Urinary bladder (tissue), 4 donors: ENCODE results near the gene LMBR1. TPM values are rescaled to one million over a fixed set of nuclear protein-coding genes. Genes with fewer than 3 reads are reported as not detected.
"Not testable (repeated sequence)": the region's sequence is repeated elsewhere in the genome, so short reads cannot be mapped to it uniquely, and the experiment has no call there.

ENCODE experiments used
- DNase-seq: peaks from one replicate; pipeline ENCODE4 v3.0.0-alpha.2; 2015; ENCODE audit errors: extremely low spot score
- H3K27ac ChIP-seq: one replicate; pipeline ENCODE4 v1.5.1; 2013; ENCODE audit warnings: low read depth, mild to moderate bottlenecking, moderate library complexity
- H3K36me3 ChIP-seq: one replicate; pipeline ENCODE4 v1.6.1; 2013; ENCODE audit warnings: mild to moderate bottlenecking, moderate library complexity; ENCODE audit not compliant: insufficient read depth
- H3K4me1 ChIP-seq: one replicate; pipeline ENCODE4 v1.6.1; 2013; ENCODE audit warnings: mild to moderate bottlenecking, moderate library complexity; ENCODE audit not compliant: insufficient read depth
- H3K4me3 ChIP-seq: one replicate; pipeline ENCODE4 v1.5.1; 2013; ENCODE audit warnings: low read depth, low read length
- WGBS: extraction: QIAGEN DNeasy Blood & Tissue Kit; methylation state at CpG from one replicate; pipeline ENCODE4 v1.1.7; 2013; 5-methylcytosine and 5-hydroxymethylcytosine counted together
- polyA plus RNA-seq: library from polyadenylated mRNA; stranded (reverse); fragments of 200-250 nt; gene quantifications from one replicate; pipeline ENCODE4 v1.2.3, GENCODE V29; 2013
- total RNA-seq: library from RNA; depleted of rRNA; stranded (reverse); fragments of >200 nt; gene quantifications from one replicate; pipeline ENCODE4 v1.2.3, GENCODE V29; 2014
- donor health status: healthy with polysubstance abuse.
- donor health status: healthy.

Gene LMBR1
- total and polyA plus RNA-seq, 2 donors = 25.8 to 120 TPM

GRCh38 chr7:156829669-156830336 is 63.2 kb downstream of the LMBR1 start:
- WGBS = 86% methylated on average over 6 of the region's 6 CpGs
- no peak overlapping the region for H3K27ac ChIP-seq
- no peak overlapping the region for H3K4me3 ChIP-seq
- no peaks in the 10 kb centered on the region for H3K4me1 ChIP-seq
- no peaks in the 10 kb centered on the region for H3K36me3 ChIP-seq
- DNase-seq = no peak

- H3K36me3 ChIP-seq = no peaks in the 10 kb centered on the region
- no peaks in the 10 kb centered on the region for H3K4me1 ChIP-seq
- no peak for DNase-seq
- no peak overlapping the region for H3K4me3 ChIP-seq
- WGBS = 89% methylated on average over 6 of the region's 6 CpGs
- no peak overlapping the region for H3K27ac ChIP-seq
Measured at GRCh38 chr7:156827587-156828203, 65.3 kb downstream of the LMBR1 start.

GRCh38 chr7:156823435-156823834 is 69.5 kb downstream of the LMBR1 start:
- no peaks in the 10 kb centered on the region for H3K4me1 ChIP-seq
- 94% methylated on average over 4 of the region's 4 CpGs for WGBS
- H3K4me3 ChIP-seq = no peak overlapping the region

GRCh38 chr7:156820445-156821063 is 72.4 kb downstream of the LMBR1 start:
- DNase-seq = no peak
- H3K36me3 ChIP-seq = no peaks in the 10 kb centered on the region
- no peak overlapping the region for H3K4me3 ChIP-seq
- 94% methylated on average over 8 of the region's 8 CpGs for WGBS
- no peak overlapping the region for H3K27ac ChIP-seq
- H3K4me1 ChIP-seq = no peaks in the 10 kb centered on the region

More at GRCh38 chr7:156823435-156823834, 69.5 kb downstream of the LMBR1 start:
- no peaks in the 10 kb centered on the region for H3K36me3 ChIP-seq
- no peak overlapping the region for H3K27ac ChIP-seq
- DNase-seq = no peak

GRCh38 chr7:156819733-156820295 is 73.2 kb downstream of the LMBR1 start:
- WGBS = 68% methylated on average over 5 of the region's 5 CpGs
- no peaks in the 10 kb centered on the region for H3K36me3 ChIP-seq

GRCh38 chr7:156818133-156818532 is 74.8 kb downstream of the LMBR1 start:
- no peaks in the 10 kb centered on the region for H3K4me1 ChIP-seq
- no peaks in the 10 kb centered on the region for H3K36me3 ChIP-seq
- 92% methylated on average over 2 of the region's 2 CpGs for WGBS
- no peak overlapping the region for H3K4me3 ChIP-seq
- no peak for DNase-seq
- no peak overlapping the region for H3K27ac ChIP-seq

More at GRCh38 chr7:156819733-156820295, 73.2 kb downstream of the LMBR1 start:
- H3K4me1 ChIP-seq = no peaks in the 10 kb centered on the region
- H3K4me3 ChIP-seq = no peak overlapping the region
- H3K27ac ChIP-seq = no peak overlapping the region
- no peak for DNase-seq

- no peak overlapping the region for H3K27ac ChIP-seq
- peaks cover 2% of the 10 kb centered on the region for H3K36me3 ChIP-seq
- H3K4me3 ChIP-seq = no peak overlapping the region
- 98% methylated on average over 1 of the region's 1 CpG for WGBS
- no peaks in the 10 kb centered on the region for H3K4me1 ChIP-seq
- no peak for DNase-seq
Measured at GRCh38 chr7:156816943-156817572, 75.9 kb downstream of the LMBR1 start.

GRCh38 chr7:156811706-156812105 is 81.3 kb downstream of the LMBR1 start:
- 97% methylated on average over 3 of the region's 3 CpGs for WGBS
- Histone ChIP-seq H3K4me1 (no peaks in the 10 kb centered on the region), H3K27ac (no peak overlapping the region), H3K4me3 (no peak overlapping the region), H3K36me3 (peaks cover 2% of the 10 kb centered on the region)
- DNase-seq = no peak

- not testable (repeated sequence) for H3K36me3 ChIP-seq, H3K4me3 ChIP-seq, H3K4me1 ChIP-seq, H3K27ac ChIP-seq, DNase-seq
- 92% methylated on average over 4 of the region's 4 CpGs for WGBS
Measured at GRCh38 chr7:156803656-156804055, 89.3 kb downstream of the LMBR1 start.

- Histone ChIP-seq H3K4me1 (no peaks in the 10 kb centered on the region), H3K27ac (no peak overlapping the region), H3K36me3 (peaks cover 5% of the 10 kb centered on the region), H3K4me3 (no peak overlapping the region)
- DNase-seq = no peak
- 96% methylated on average over 3 of the region's 3 CpGs for WGBS
Measured at GRCh38 chr7:156802214-156802613, 90.8 kb downstream of the LMBR1 start.

GRCh38 chr7:156795415-156795814 is 97.6 kb downstream of the LMBR1 start:
- H3K36me3 ChIP-seq = no peaks in the 10 kb centered on the region
- no peak overlapping the region for H3K4me3 ChIP-seq
- no peak overlapping the region for H3K27ac ChIP-seq
- no peaks in the 10 kb centered on the region for H3K4me1 ChIP-seq
- no peak for DNase-seq
- over 99% methylated on average over 4 of the region's 4 CpGs for WGBS

- Histone ChIP-seq H3K36me3 (no peaks in the 10 kb centered on the region), H3K4me3 (no peak overlapping the region), H3K4me1 (no peaks in the 10 kb centered on the region), H3K27ac (no peak overlapping the region)
- WGBS = 91% methylated on average over 2 of the region's 2 CpGs
- DNase-seq = no peak
Measured at GRCh38 chr7:156793334-156793733, 99.6 kb downstream of the LMBR1 start.

- H3K36me3 ChIP-seq = no peaks in the 10 kb centered on the region
- no peak overlapping the region for H3K27ac ChIP-seq
- 86% methylated on average over 5 of the region's 5 CpGs for WGBS
- H3K4me1 ChIP-seq = no peaks in the 10 kb centered on the region
- no peak for DNase-seq
- H3K4me3 ChIP-seq = no peak overlapping the region
Measured at GRCh38 chr7:156792611-156793010, 100.4 kb downstream of the LMBR1 start.
